D721Med (cell line): ENCODE data around the gene PDHX.

Experiments
- DNase-seq: peaks from one replicate; pipeline ENCODE4 v3.0.0; 2011; ENCODE audit warnings: low spot score; ENCODE audit not compliant: insufficient read length
- FAIRE-seq: peaks from 2 replicates; lab custom pipeline; 2011; peaks lifted over from hg19 to GRCh38; lab: Jason Lieb, UNC
- CTCF ChIP-seq: IDR thresholded peaks from 2 replicates; pipeline ENCODE4 v1.5.1; 2012; ENCODE audit warnings: mild to moderate bottlenecking, control low read depth; ENCODE audit not compliant: insufficient read depth; ENCODE audit errors: missing control alignments

PDHX gene

GRCh38 chr11:35031867-35032266 lies 115.4 kb downstream of the PDHX start:
- no peak for DNase-seq
- no peak for FAIRE-seq

GRCh38 chr11:35033011-35033410 lies 116.6 kb downstream of the PDHX start:
- DNase-seq (no peak), FAIRE-seq (no peak)
- no peak for TF ChIP-seq CTCF

More at GRCh38 chr11:35031867-35032266, 115.4 kb downstream of the PDHX start:
- TF ChIP-seq CTCF = no peak

- TF ChIP-seq CTCF = no peak
- FAIRE-seq (no peak), DNase-seq (no peak)
These were observed 118.0 kb downstream of the PDHX start for GRCh38 chr11:35034401-35034800.

GRCh38 chr11:35035894-35036408 lies 119.5 kb downstream of the PDHX start:
- FAIRE-seq (no peak), DNase-seq (no peak)

GRCh38 chr11:35036639-35037038 lies 120.2 kb downstream of the PDHX start:
- TF ChIP-seq CTCF = no peak
- DNase-seq (no peak), FAIRE-seq (no peak)

More at GRCh38 chr11:35035894-35036408, 119.5 kb downstream of the PDHX start:
- TF ChIP-seq CTCF = no peak

GRCh38 chr11:35038211-35038928 lies 122.0 kb downstream of the PDHX start:
- no peak for DNase-seq
- FAIRE-seq = no peak

More at GRCh38 chr11:35038211-35038928, 122.0 kb downstream of the PDHX start:
- TF ChIP-seq CTCF = no peak
